Glomerular endothelial cell (primary cell): ENCODE results near the gene DIS3L2. TPM values are rescaled to one million over a fixed set of nuclear protein-coding genes. Genes with fewer than 3 reads are reported as not detected.
"Not testable (repeated sequence)": the region's sequence is repeated elsewhere in the genome, so short reads cannot be mapped to it uniquely, and the experiment has no call there.

Experiments used
- DNase-seq: peaks from one replicate; pipeline ENCODE4 v3.0.0-alpha.2; 2011; ENCODE audit warnings: low read depth, low spot score; ENCODE audit errors: extremely low read depth
- total RNA-seq: library from RNA; depleted of rRNA; stranded (reverse); fragments of >200 nt; gene quantifications from 2 replicates; pipeline ENCODE4 v1.2.3, GENCODE V29; 2015

Gene DIS3L2
- total RNA-seq, 1 donor from 2014 or later = 33.5 TPM

- DNase-seq = not testable (repeated sequence)
Measured at GRCh38 chr2:232378735-232379151, 417.2 kb downstream of the DIS3L2 start, which contains the start of gene ALPP. ALPP (plus strand) TSS chr2:232378751; CDS start chr2:232378803, 52 bp downstream.

DNA sequence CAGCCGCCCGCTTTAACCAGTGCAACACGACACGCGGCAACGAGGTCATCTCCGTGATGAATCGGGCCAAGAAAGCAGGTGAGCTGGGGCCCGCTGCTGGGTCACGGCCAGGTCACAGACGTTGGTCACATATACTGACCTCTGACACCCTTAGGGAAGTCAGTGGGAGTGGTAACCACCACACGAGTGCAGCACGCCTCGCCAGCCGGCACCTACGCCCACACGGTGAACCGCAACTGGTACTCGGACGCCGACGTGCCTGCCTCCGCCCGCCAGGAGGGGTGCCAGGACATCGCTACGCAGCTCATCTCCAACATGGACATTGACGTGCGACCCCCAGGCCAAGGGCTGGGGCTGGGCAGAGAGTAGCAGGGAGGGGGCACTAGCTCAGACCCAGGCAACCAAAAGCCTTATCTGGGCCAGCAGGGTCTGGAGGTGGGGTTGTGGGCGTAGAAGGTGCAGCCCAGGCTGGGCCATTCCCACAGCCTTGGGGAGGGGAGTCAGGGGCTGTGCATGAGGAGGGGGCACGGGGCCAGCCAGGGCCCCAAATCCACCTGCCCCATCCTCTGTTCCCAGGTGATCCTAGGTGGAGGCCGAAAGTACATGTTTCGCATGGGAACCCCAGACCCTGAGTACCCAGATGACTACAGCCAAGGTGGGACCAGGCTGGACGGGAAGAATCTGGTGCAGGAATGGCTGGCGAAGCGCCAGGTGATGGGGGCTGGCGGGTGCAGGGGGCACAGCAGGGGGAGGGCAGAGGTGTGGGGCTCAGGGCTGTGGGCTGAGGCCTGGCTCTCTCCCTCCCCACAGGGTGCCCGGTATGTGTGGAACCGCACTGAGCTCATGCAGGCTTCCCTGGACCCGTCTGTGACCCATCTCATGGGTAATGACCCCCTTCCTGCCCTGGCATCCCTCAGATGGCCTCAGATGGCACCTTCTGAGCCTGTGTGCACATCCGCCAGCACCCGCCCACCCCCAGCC lies 418.4 kb downstream of the DIS3L2 start:
- DNase-seq = not testable (repeated sequence)

GRCh38 chr2:232381204-232382031 lies 419.9 kb downstream of the DIS3L2 start:
- not testable (repeated sequence) for DNase-seq

DNA sequence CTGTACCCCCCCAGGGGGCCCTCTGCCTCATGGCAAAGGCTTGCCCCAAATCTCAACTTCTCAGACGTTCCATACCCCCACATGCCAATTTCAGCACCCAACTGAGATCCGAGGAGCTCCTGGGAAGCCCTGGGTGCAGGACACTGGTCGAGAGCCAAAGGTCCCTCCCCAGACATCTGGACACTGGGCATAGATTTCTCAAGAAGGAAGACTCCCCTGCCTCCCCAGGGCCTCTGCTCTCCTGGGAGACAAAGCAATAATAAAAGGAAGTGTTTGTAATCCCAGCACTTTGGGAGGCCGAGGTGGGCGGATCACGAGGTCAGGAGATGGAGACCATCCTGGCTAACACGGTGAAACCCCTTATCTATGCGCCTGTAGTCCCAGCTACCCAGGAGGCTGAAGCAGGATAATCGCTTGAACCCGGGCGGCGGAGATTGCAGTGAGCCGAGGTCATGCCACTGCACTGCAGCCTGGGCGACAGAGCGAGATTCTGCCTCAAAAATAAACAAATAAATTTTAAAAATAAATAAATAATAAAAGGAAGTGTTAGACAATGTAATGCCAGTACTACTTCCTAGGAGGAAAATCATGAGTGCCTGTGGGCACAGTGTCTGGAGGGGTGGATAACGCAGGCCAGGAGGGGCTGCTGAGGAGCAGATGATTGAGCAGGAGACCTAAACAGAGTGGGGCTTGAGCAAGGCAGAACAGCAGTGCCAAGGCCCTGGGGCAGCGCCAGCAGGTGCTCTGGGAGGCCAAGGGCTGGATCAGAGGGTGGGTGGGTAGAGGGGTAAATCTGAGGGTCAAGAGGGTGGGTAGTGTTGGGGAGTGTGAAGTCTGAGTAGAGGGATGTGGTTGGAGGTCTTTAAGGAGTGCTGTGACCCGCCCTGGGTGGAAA lies 421.1 kb downstream of the DIS3L2 start:
- no peak for DNase-seq

DNA sequence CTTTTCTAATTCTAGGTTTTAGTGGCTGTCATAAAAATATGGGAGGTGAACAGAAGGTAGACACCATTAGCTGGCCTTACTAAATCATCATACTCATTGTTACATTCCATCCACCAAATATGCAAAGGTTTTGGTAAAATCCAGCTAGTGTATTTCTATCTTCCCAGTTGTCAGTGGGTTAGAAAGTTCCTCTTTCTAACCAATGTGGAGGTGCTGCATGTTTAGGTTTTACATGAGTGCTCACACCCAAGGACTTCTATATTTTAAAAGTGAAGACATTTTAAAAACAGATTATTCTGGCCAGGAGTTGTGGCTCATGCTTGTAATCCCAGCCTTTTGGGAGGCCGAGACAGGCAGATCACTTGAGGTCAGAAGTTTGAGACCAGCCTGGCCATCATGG lies 423.0 kb downstream of the DIS3L2 start:
- no peak for DNase-seq

DNA sequence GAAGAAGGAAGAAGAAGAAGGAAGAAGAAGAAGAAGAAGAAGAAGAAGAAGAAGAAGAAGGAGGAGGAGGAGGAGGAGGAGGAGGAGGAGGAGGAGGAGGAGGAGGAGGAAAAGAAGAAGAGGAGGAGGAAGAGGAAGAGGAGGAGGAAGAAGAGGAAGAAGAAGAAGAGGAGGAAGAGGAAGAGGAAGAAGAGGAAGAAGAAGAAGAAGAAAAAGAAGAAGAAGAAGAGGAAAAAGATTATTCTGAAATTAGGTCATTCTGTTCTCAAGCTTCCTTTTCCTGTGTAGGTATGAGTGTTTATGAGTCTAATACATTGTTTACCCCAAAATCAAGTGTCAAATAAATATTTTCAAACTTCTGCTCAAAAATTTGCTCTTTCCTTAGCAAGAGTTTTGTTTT lies 423.5 kb downstream of the DIS3L2 start:
- not testable (repeated sequence) for DNase-seq

DNA sequence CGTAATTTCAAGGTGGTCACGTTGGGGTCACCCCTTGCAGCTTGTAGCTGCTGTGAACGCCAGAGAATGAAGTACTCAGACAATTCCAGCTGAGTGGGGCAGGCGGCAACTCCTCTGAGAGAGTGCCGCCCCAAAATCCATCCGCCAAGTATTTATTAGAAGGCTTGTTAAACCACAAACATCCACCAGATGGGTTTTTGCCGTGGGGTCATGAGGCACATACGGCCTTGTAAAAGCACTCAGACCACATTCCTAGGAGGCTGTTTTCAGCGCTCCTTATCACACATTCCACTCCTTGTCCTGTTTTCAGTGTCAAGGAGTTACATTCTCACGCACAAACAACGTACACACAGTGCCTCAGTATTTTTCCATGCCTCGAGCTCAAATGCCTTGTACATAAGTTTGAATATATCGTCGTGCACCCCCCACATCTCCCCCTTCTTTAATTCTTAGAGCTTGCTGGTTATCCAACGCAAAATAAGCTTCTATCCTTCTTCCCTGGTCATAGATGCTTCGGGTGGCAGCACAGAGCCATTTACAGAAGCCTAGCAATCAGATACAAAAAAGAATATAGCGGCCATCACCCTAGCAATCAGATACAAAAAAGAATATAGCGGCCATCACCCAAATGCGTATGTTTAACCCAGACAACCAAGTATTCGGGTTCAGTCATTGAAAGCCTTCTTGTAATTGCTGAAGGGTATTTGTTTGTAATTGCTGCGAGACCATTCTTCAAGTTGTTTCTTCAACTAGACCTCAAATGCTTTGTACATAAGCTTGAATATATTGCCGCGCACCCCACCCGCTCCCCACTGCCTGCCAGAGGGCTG lies 424.4 kb downstream of the DIS3L2 start:
- no peak for DNase-seq

DNA sequence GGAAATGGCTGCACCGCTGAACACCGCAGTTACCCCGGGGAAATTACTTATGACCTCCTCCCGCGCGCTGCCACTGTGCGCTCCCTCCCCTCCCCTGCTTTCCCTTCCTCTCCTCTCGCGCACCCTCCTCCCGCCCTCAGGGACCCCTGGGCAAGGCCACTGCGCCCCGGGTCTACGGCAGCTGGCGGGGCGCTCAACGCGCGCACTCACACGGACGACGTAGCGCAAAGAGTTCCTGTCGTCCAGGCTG lies 424.9 kb downstream of the DIS3L2 start:
- no peak for DNase-seq

Other genes starting within 250 kb of the DIS3L2 start
- 29.5 and 32.6 TPM in 2 replicates for gene PDE6D, start 180.4 kb upstream of the DIS3L2 start, total RNA-seq
- gene COPS7B, start 175.3 kb upstream of the DIS3L2 start, total RNA-seq = 28.6 and 39.2 TPM in 2 replicates
- gene NPPC, start 35.3 kb upstream of the DIS3L2 start, total RNA-seq = 0.82 TPM in 1 of 2 replicates, not detected in the other